Transverse colon (tissue), 4 donors: Measurements from ENCODE around the gene KCNMB1. TPM values are rescaled to one million over a fixed set of nuclear protein-coding genes. Genes with fewer than 3 reads are reported as not detected.
"Not testable (repeated sequence)": the region's sequence is repeated elsewhere in the genome, so short reads cannot be mapped to it uniquely, and the experiment has no call there.

ENCODE experiments used
- DNase-seq: peaks from one replicate; pipeline ENCODE4 v3.0.0-alpha.2; 2019
- H3K27ac ChIP-seq, 4 donors: fragments of 200-600 bp; sonication (generic); 2 replicates each; pipeline ENCODE4 v1.5.1; 2016 to 2018; ENCODE audit warnings: inconsistent platforms in 4 of 4
- H3K27me3 ChIP-seq: fragments of 200-600 bp; sonication (generic); 2 replicates; pipeline ENCODE4 v1.5.1; 2017; ENCODE audit warnings: inconsistent platforms
- H3K36me3 ChIP-seq, 4 donors: fragments of 200-600 bp; sonication (generic); 2 replicates each; pipeline ENCODE4 v1.5.1; 2017 to 2019; ENCODE audit warnings: inconsistent platforms in 4 of 4
- H3K4me1 ChIP-seq, 4 donors: fragments of 200-600 bp; sonication (generic); 2 replicates each; pipeline ENCODE4 v1.5.1; 2017 to 2020; ENCODE audit warnings: inconsistent platforms in 4 of 4
- H3K4me3 ChIP-seq, 4 donors: fragments of 200-600 bp; sonication (generic); 1 replicate in 1 of 4; 2 replicates in 3 of 4; pipeline versions ENCODE4 v1.5.1 to v1.6.1; 2017 to 2019; ENCODE audit warnings: inconsistent platforms in 4 of 4
- H3K9me3 ChIP-seq, 2 donors: fragments of 200-600 bp; sonication (generic); 2 replicates each; pipeline ENCODE4 v1.5.1; 2017 to 2019; ENCODE audit warnings: inconsistent platforms in 2 of 2
- EP300 ChIP-seq: sonication (generic); formaldehyde crosslinking; IDR thresholded peaks from one replicate; pipeline ENCODE4 v1.6.1; 2017; ENCODE audit warnings: antibody characterized with exemption, low read depth
- POLR2A ChIP-seq: fragments of 450-650 bp; IDR thresholded peaks from one replicate; pipeline ENCODE4 v1.6.1; 2016; ENCODE audit warnings: antibody characterized with exemption, mild to moderate bottlenecking, moderate library complexity
- POLR2AphosphoS5 ChIP-seq, 3 donors: sonication (generic); formaldehyde crosslinking; IDR thresholded peaks; one replicate each; pipeline ENCODE4 v1.6.1; 2016; ENCODE audit warnings: antibody characterized with exemption in 3 of 3
- WGBS, 2 donors: methylation state at CpG; one replicate each; pipeline ENCODE4 v1.1.5; 2018; ENCODE audit warnings: low coverage in 1 of 2; 5-methylcytosine and 5-hydroxymethylcytosine counted together
- in situ Hi-C, 4 donors: fragments of 200-750 bp; cut with MboI; loops; one replicate each; pipeline versions ENCODE4 v1.15.0 to v1.15.1; 2017; ENCODE audit warnings: low sequenced_read_pairs in 3 of 4, low pct_ligation_motif_present in 1 of 4, low pct_unique_long_range_greater_than_20kb in 1 of 4
- intact Hi-C: fragments of 100-400 bp; cut with DNase I; formaldehyde crosslinking; loops from one replicate; pipeline ENCODE4 v1.15.1; 2023; ENCODE audit warnings: low total_unique reads
- total RNA-seq, 4 donors: library from RNA; depleted of rRNA; stranded (reverse); fragments of >200 nt; gene quantifications; one replicate each; pipeline ENCODE4 v1.1.0, GENCODE V29; 2016
- TF ChIP-seq, protein P1 (sequence below), 5 experiments: fragments of 200-600 bp in 3 of 5; fragments of 450-650 bp in 2 of 5; sonication (generic) in 3 of 5; IDR thresholded peaks; 1 replicate in 2 of 5; 2 replicates in 3 of 5; pipeline ENCODE4 v1.5.1; 2016 to 2017; ENCODE audit warnings: antibody characterized with exemption in 5 of 5, inconsistent platforms in 3 of 5, mild to moderate bottlenecking in 2 of 5, moderate library complexity in 1 of 5

The KCNMB1 gene
- total RNA-seq, 4 donors from 2014 or later, result 6.0 to 17.2 (median 8.0) TPM

DNA sequence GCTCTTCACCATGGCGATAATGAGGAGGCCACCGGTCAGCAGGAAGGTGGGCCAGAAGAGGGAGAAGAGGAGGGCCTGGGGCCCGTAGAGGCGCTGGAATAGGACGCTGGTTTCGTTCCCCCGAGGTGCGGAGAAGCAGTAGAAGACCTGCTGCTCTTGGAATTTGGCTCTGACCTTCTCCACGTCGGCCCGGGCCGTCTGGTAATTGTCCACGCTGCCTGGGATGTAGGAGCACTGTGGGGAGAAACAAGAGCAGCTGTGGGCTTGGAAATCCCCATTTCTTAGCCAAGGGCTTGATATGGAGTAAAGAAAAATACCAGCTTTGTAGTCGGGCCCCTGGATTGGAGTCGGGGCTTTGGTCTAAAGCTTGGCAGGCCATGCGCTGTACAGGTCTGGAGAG is 10.4 kb downstream of the KCNMB1 start:
- H3K27me3 ChIP-seq, result no peaks in the 10 kb centered on the region
- intact Hi-C loops (no loop called here), in situ Hi-C loops (no loop called here)
- no peak overlapping the region for H3K4me3 ChIP-seq
- no peaks in the 10 kb centered on the region for H3K9me3 ChIP-seq
- H3K27ac ChIP-seq, result peak overlapping the region in 2 of 4 donors; percentile 20 to 41
- peaks cover 0 to under 1% (median 0%) of the 10 kb centered on the region in 4 donors for H3K4me1 ChIP-seq
- 86 to 100% methylated on average over 1 to 15 of the region's 16 CpGs for WGBS, 2 donors
- no peaks in the 10 kb centered on the region for H3K36me3 ChIP-seq
- no peak for DNase-seq
- TF ChIP-seq POLR2AphosphoS5 (IDR thresholded peaks at IDR 0.05), result no peak
- TF ChIP-seq, protein P1, sequence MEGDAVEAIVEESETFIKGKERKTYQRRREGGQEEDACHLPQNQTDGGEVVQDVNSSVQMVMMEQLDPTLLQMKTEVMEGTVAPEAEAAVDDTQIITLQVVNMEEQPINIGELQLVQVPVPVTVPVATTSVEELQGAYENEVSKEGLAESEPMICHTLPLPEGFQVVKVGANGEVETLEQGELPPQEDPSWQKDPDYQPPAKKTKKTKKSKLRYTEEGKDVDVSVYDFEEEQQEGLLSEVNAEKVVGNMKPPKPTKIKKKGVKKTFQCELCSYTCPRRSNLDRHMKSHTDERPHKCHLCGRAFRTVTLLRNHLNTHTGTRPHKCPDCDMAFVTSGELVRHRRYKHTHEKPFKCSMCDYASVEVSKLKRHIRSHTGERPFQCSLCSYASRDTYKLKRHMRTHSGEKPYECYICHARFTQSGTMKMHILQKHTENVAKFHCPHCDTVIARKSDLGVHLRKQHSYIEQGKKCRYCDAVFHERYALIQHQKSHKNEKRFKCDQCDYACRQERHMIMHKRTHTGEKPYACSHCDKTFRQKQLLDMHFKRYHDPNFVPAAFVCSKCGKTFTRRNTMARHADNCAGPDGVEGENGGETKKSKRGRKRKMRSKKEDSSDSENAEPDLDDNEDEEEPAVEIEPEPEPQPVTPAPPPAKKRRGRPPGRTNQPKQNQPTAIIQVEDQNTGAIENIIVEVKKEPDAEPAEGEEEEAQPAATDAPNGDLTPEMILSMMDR (IDR thresholded peaks at IDR 0.05), result no peak
- no peak for TF ChIP-seq EP300
- no peak for TF ChIP-seq POLR2A

DNA sequence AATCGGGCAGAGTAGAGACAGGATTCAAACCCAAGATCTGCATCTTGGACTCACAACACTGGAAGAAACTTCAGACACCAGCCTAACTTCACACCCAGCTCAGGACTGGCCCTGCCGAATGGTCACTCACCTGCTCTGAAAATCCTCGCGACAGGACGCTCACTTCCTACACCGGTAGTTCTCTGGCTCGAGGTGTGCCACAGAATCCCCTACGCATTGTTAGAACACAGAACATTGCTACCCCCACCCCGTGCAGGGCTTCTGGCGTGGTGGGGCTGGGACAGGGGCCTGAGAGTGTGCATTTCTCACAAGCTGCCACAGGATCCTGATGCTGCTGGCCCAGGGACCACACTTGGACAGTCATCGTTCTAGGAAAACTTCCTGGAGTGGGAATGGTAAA is 12.1 kb downstream of the KCNMB1 start:
- WGBS, 2 donors, result 88 to 100% methylated on average over 3 to 11 of the region's 11 CpGs
- Histone ChIP-seq H3K27ac (no peak overlapping the region), H3K4me1 (no peaks in the 10 kb centered on the region), H3K4me3 (no peak overlapping the region), H3K27me3 (no peaks in the 10 kb centered on the region), H3K9me3 (no peaks in the 10 kb centered on the region), H3K36me3 (no peaks in the 10 kb centered on the region)
- no peak for DNase-seq
- TF ChIP-seq, protein P1 (IDR thresholded peaks at IDR 0.05), result no peak
- TF ChIP-seq EP300 (no peak), POLR2AphosphoS5 (IDR thresholded peaks at IDR 0.05) (no peak), POLR2A (no peak)
- intact Hi-C loops, result no loop called here
- in situ Hi-C loops, result no loop called here

DNA sequence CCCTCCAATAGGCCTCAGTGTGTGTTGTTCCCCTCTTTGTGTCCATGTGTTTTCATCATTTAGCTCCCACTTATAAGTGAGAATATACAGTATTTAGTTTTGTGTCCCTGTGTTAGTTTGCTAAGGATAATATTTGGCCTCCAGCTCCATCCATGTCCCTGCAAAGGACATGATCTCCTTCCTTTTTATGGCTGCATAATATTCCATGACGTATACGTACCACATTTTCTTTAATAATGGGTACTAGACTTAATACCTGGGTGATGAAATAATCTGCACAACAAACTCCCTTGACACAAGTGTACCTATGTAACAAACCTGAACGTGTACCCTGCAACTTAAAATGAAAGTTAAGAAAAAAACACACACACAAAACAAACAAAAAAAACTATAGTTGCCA is 12.6 kb downstream of the KCNMB1 start:
- DNase-seq, H3K27me3 ChIP-seq, in situ Hi-C loops, H3K27ac ChIP-seq, H3K36me3 ChIP-seq, H3K9me3 ChIP-seq, H3K4me3 ChIP-seq, intact Hi-C loops, H3K4me1 ChIP-seq: not testable (repeated sequence)
- 88 to 95% methylated on average over 3 of the region's 3 CpGs for WGBS, 2 donors

DNA sequence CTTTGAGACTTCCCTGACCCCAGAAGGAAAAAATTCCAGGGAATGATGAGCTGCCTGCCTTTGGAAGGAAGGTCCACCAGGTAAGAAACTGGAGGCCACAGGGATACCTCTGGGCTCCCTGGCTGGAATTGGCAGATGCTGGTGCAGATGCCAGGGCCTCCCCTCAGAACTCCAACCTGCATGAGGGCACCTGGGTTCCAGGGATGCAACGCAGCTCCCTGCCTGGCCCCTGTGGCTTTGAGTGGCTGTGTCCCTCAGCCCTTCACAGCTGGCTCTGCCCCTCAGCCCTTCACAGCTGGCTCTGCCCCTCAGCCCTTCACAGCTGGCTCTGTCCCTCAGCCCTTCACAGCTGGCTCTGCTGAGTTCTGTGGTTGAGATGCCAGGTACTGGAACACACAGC is 13.9 kb downstream of the KCNMB1 start:
- TF ChIP-seq POLR2AphosphoS5 (IDR thresholded peaks at IDR 0.05), result no peak
- TF ChIP-seq POLR2A, result no peak
- TF ChIP-seq, protein P1 (IDR thresholded peaks at IDR 0.05), result no peak
- no peak for TF ChIP-seq EP300
- no peak overlapping the region for H3K27ac ChIP-seq
- H3K9me3 ChIP-seq, result no peaks in the 10 kb centered on the region
- no peaks in the 10 kb centered on the region for H3K36me3 ChIP-seq
- 80% methylated on average over 1 of the region's 1 CpG; no CpG with 5 or more reads in 1 of the 2 donors for WGBS, 2 donors
- no peaks in the 10 kb centered on the region for H3K4me1 ChIP-seq
- no peak for DNase-seq
- H3K27me3 ChIP-seq, result no peaks in the 10 kb centered on the region
- H3K4me3 ChIP-seq, result no peak overlapping the region
- in situ Hi-C loops, result no loop called here
- intact Hi-C loops, result no loop called here

GRCh38 chr5:170372971-170373370 is 16.2 kb downstream of the KCNMB1 start:
- no peak for DNase-seq
- WGBS, 2 donors, result 61% methylated on average over 2 of the region's 2 CpGs; no CpG with 5 or more reads in 1 of the 2 donors
- no peaks in the 10 kb centered on the region for H3K4me1 ChIP-seq
- H3K36me3 ChIP-seq, result no peaks in the 10 kb centered on the region
- no peak overlapping the region for H3K4me3 ChIP-seq
- in situ Hi-C loops, result no loop called here
- intact Hi-C loops, result no loop called here
- no peak overlapping the region for H3K27ac ChIP-seq
- TF ChIP-seq POLR2A (no peak), POLR2AphosphoS5 (IDR thresholded peaks at IDR 0.05) (no peak), EP300 (no peak)
- TF ChIP-seq, protein P1 (IDR thresholded peaks at IDR 0.05), result no peak
- H3K27me3 ChIP-seq, result no peaks in the 10 kb centered on the region
- no peaks in the 10 kb centered on the region for H3K9me3 ChIP-seq
